ENCODE results near the gene LCOR. TPM values are rescaled to one million over a fixed set of nuclear protein-coding genes. Genes with fewer than 3 reads are reported as not detected.

LCOR gene
- total and polyA plus RNA-seq, 4 experiments from 2014 or later: 15.0 to 44.9 (median 32.6) TPM

GRCh38 chr10:96960872-96961271, 128.8 kb downstream of the LCOR start:
- Histone ChIP-seq H3K27ac (ENCODE audit: low read depth, low read length) (no peak overlapping the region), H3K27me3 (ENCODE audit: insufficient read depth, low read length) (no peaks in the 10 kb centered on the region), H3K4me3 (ENCODE audit: low read length in 2 of 2) (no peak overlapping the region), H3K9me3 (ENCODE audit: control insufficient read depth in 1 of 2, low read length in 2 of 2) (no peaks in the 10 kb centered on the region), H3K4me1 (ENCODE audit: insufficient read depth, low read length) (no peaks in the 10 kb centered on the region), H3K36me3 (ENCODE audit: insufficient read depth, low read length) (no peaks in the 10 kb centered on the region)
- Mint-ChIP-seq H3K27me3 (no peaks in the 10 kb centered on the region), H3K36me3 (peaks cover 15 to 35% of the 10 kb centered on the region in 2 donors), H3K9me3 (no peaks in the 10 kb centered on the region), H3K4me3 (no peak overlapping the region), H3K27ac (no peak overlapping the region), H3K4me1 (peaks cover 0 to 4% (median 0%) of the 10 kb centered on the region in 4 donors)
- DNase-seq: no peak
- POLR2A ChIA-PET (ENCODE audit: partially characterized antibody): no interaction called here
- intact Hi-C loops (cut with micrococcal nuclease): no loop called here
- CTCF ChIA-PET (ENCODE audit: partially characterized antibody): no interaction called here

DNA sequence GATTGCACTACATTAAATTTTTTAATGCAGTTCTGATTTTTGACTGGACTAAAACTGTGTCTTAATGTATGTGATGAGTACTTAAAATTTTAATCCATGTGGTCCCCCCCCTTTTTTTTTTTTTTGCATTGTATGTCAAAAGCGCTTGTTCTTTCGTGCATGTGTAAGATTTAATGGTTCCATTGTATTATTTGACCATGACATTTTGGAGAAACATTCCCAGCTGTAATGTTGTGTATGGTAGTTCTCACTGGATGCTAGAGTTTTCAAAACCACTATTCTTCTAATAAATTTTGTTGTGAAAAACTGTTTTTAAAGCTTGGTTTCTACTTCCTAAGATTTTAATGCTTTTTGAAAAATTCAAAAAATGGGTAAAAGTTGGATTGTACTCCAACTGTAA, 132.0 kb downstream of the LCOR start:
- Histone ChIP-seq H3K27me3 (ENCODE audit: insufficient read depth, low read length) (no peaks in the 10 kb centered on the region), H3K36me3 (ENCODE audit: insufficient read depth, low read length) (no peaks in the 10 kb centered on the region), H3K27ac (ENCODE audit: low read depth, low read length) (no peak overlapping the region), H3K4me1 (ENCODE audit: insufficient read depth, low read length) (no peaks in the 10 kb centered on the region), H3K4me3 (ENCODE audit: low read length in 2 of 2) (no peak overlapping the region), H3K9me3 (ENCODE audit: control insufficient read depth in 1 of 2, low read length in 2 of 2) (no peaks in the 10 kb centered on the region)
- peaks cover 17 to 20% of the 10 kb centered on the region in 2 donors for H3K36me3 Mint-ChIP-seq
- no peaks in the 10 kb centered on the region for H3K9me3 Mint-ChIP-seq
- H3K4me1 Mint-ChIP-seq: peaks cover 0 to 4% (median under 1%) of the 10 kb centered on the region in 4 donors
- CTCF ChIA-PET (ENCODE audit: partially characterized antibody): interaction anchor here (0.7 kb wide), 1 partner anchor 955 kb away, joined by 3 read pairs; no protein-coding TSS in a partner anchor
- no peak overlapping the region for H3K27ac Mint-ChIP-seq
- POLR2A ChIA-PET (ENCODE audit: partially characterized antibody): no interaction called here
- no peak for DNase-seq
- H3K4me3 Mint-ChIP-seq: no peak overlapping the region
- H3K27me3 Mint-ChIP-seq: no peaks in the 10 kb centered on the region
- intact Hi-C loops (cut with micrococcal nuclease): no loop called here

DNA sequence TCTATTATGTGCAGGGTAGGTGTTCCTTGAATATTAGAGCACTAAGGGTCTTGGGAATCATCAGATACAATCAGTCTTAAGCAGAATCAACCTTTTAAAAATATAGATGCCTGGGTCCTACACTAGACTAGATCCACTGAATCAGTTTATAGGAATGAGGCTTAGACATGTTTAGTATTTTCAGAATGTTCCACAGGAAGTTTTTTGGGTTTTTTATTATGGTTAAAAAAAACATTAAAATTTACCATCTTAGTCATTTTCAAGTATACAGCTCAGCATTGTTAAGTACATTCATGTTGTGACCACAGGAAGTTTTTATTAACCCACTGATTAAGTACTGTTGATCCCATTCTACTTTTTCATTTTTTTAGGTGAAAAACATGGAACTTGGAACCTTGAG, 135.7 kb downstream of the LCOR start:
- CTCF ChIA-PET (ENCODE audit: partially characterized antibody): no interaction called here
- no peaks in the 10 kb centered on the region for H3K27me3 Mint-ChIP-seq

DNA sequence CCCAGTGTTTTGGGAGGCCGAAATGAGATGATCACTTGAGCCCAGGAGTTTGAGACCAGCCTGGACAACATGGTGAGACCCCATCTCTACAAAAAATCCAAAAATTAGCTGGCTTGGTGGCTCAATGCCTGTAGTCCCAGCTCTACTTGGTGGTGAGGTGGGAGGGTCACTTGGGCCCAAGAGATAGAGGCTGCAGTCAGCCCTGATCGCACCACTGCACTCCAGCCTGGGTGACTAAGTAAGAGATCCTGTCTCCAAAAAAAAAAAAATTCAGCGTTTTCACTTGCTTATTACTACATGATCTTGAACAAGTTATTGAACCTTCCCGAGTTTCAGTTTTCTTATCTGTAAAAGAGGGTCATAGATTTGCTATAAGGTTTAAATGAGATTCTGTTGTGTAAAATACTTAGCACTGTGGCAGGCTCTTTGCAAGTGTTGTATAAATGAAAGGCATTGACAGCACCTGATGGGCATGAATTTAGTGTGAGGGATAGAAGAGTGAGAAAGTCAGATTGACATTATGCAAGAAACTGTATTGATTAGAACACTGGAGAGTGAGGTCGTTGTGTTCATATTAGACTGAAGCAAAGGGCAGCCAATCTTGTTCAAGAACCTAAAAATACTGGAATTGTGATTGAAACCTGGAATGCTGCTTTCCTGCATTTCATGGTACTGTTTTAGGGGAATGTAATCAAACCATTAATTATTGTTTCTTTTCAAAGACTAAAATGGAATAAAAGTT, 136.8 kb downstream of the LCOR start:
- H3K27me3 Mint-ChIP-seq: no peaks in the 10 kb centered on the region
- Histone ChIP-seq H3K4me3 (ENCODE audit: low read length in 2 of 2) (no peak overlapping the region), H3K9me3 (ENCODE audit: control insufficient read depth in 1 of 2, low read length in 2 of 2) (no peaks in the 10 kb centered on the region), H3K27ac (ENCODE audit: low read depth, low read length) (no peak overlapping the region), H3K4me1 (ENCODE audit: insufficient read depth, low read length) (no peaks in the 10 kb centered on the region), H3K27me3 (ENCODE audit: insufficient read depth, low read length) (no peaks in the 10 kb centered on the region), H3K36me3 (ENCODE audit: insufficient read depth, low read length) (no peaks in the 10 kb centered on the region)
- CTCF ChIA-PET (ENCODE audit: partially characterized antibody): no interaction called here
- no peak for DNase-seq
- H3K27ac Mint-ChIP-seq: no peak overlapping the region
- H3K36me3 Mint-ChIP-seq: peaks cover 5 to 12% of the 10 kb centered on the region in 2 donors
- H3K4me1 Mint-ChIP-seq: peaks cover 0 to 3% (median under 1%) of the 10 kb centered on the region in 4 donors
- POLR2A ChIA-PET (ENCODE audit: partially characterized antibody): no interaction called here
- intact Hi-C loops (cut with micrococcal nuclease): no loop called here
- H3K9me3 Mint-ChIP-seq: no peaks in the 10 kb centered on the region
- no peak overlapping the region for H3K4me3 Mint-ChIP-seq

More for the DNA sequence above, 135.7 kb downstream of the LCOR start:
- Mint-ChIP-seq H3K4me1 (peaks cover 0 to 3% (median under 1%) of the 10 kb centered on the region in 4 donors), H3K36me3 (peaks cover 8 to 13% of the 10 kb centered on the region in 2 donors), H3K4me3 (no peak overlapping the region), H3K27ac (no peak overlapping the region), H3K9me3 (no peaks in the 10 kb centered on the region)
- Histone ChIP-seq H3K4me1 (ENCODE audit: insufficient read depth, low read length) (no peaks in the 10 kb centered on the region), H3K27ac (ENCODE audit: low read depth, low read length) (no peak overlapping the region), H3K36me3 (ENCODE audit: insufficient read depth, low read length) (no peaks in the 10 kb centered on the region), H3K4me3 (ENCODE audit: low read length in 2 of 2) (no peak overlapping the region), H3K27me3 (ENCODE audit: insufficient read depth, low read length) (no peaks in the 10 kb centered on the region), H3K9me3 (ENCODE audit: control insufficient read depth in 1 of 2, low read length in 2 of 2) (no peaks in the 10 kb centered on the region)
- intact Hi-C loops (cut with micrococcal nuclease): no loop called here
- no peak for DNase-seq
- POLR2A ChIA-PET (ENCODE audit: partially characterized antibody): no interaction called here

- no peaks in the 10 kb centered on the region for H3K27me3 ChIP-seq (ENCODE audit: insufficient read depth, low read length)
- no peaks in the 10 kb centered on the region for H3K27me3 Mint-ChIP-seq
- ChIA-PET POLR2A (ENCODE audit: partially characterized antibody) (no interaction called here), CTCF (ENCODE audit: partially characterized antibody) (no interaction called here)
- peaks cover 1 to 3% of the 10 kb centered on the region in 2 donors for H3K36me3 Mint-ChIP-seq
- no peaks in the 10 kb centered on the region for H3K9me3 Mint-ChIP-seq
- peaks cover 0 to 3% (median under 1%) of the 10 kb centered on the region in 4 donors for H3K4me1 Mint-ChIP-seq
- no peak overlapping the region for H3K4me3 ChIP-seq (ENCODE audit: low read length in 2 of 2)
- intact Hi-C loops (cut with micrococcal nuclease): no loop called here
- no peaks in the 10 kb centered on the region for H3K36me3 ChIP-seq (ENCODE audit: insufficient read depth, low read length)
- no peak overlapping the region for H3K4me3 Mint-ChIP-seq
- no peak for DNase-seq
- H3K27ac Mint-ChIP-seq: no peak overlapping the region
- no peaks in the 10 kb centered on the region for H3K9me3 ChIP-seq (ENCODE audit: control insufficient read depth in 1 of 2, low read length in 2 of 2)
- H3K4me1 ChIP-seq (ENCODE audit: insufficient read depth, low read length): no peaks in the 10 kb centered on the region
- H3K27ac ChIP-seq (ENCODE audit: low read depth, low read length): no peak overlapping the region
These were observed 139.2 kb downstream of the LCOR start for GRCh38 chr10:96971324-96971723.

DNA sequence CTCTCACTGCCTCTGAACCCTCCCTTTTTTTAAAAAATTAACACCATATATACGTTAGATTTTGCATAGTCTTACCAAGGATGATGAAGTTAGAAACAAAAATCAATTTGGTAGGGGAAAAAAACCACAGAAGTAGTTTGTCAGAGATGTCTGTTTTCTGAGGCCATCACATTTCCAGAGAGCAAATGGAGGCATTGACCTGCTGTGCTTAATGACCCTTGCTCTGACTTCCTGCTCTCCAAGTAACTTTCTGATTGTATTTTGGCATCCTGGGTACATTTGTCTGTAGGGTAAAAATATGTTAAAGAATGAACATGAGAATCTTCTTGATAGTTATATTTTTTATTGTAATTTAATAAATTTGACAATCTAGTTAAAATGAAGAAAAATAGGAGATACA, 140.2 kb downstream of the LCOR start:
- CTCF ChIA-PET (ENCODE audit: partially characterized antibody): no interaction called here
- H3K4me1 ChIP-seq (ENCODE audit: insufficient read depth, low read length): no peaks in the 10 kb centered on the region
- Mint-ChIP-seq H3K4me3 (no peak overlapping the region), H3K9me3 (no peaks in the 10 kb centered on the region), H3K4me1 (peaks cover 0 to 3% (median under 1%) of the 10 kb centered on the region in 4 donors), H3K36me3 (peaks cover 1 to 3% of the 10 kb centered on the region in 2 donors), H3K27me3 (no peaks in the 10 kb centered on the region), H3K27ac (no peak overlapping the region)
- H3K27ac ChIP-seq (ENCODE audit: low read depth, low read length): no peak overlapping the region
- H3K4me3 ChIP-seq (ENCODE audit: low read length in 2 of 2): no peak overlapping the region
- no peaks in the 10 kb centered on the region for H3K36me3 ChIP-seq (ENCODE audit: insufficient read depth, low read length)
- no peaks in the 10 kb centered on the region for H3K27me3 ChIP-seq (ENCODE audit: insufficient read depth, low read length)
- intact Hi-C loops (cut with micrococcal nuclease): no loop called here
- no peaks in the 10 kb centered on the region for H3K9me3 ChIP-seq (ENCODE audit: control insufficient read depth in 1 of 2, low read length in 2 of 2)
- POLR2A ChIA-PET (ENCODE audit: partially characterized antibody): no interaction called here
- DNase-seq: no peak

DNA sequence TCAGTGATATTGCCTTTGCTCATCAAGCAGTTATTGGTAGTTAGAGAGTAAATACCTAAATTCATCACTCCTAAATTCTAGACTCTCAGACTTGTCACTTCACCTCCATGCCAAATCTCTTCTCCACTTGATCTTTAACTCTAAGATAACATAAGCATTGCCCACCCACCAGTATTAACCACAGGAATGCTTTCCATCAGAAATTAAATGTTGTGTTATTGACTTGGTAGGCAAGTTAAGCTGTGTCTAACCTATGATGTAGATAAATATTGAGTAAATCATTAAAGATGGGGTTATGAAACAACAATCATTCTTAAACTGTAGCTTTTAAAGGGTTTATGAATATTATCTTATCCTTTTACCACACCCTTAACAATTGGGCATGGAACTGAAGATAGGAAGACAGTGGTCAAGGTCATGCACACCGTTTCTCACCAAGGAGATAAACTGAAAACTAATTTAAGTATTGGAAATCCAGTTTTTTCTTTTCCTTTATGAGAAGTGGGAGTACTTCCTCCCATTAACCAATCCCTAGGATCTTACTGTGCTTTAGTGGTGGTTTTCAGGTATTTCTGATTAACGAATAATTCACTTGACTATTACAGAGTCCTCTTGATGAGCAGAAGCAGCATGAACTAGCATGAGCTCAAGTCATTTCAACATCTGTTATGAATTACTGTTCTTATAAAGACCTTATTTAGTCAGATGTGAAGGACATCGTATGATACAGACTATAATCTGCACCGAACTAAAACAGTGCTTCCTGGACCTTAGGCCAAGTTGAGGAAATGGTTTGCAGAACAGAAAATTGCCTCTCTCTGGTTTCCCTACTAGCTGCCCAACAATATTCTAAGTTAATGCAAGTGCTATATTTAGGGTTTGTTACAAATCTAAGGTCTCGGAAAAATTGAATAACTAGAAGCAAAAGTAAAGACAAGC, 142.0 kb downstream of the LCOR start:
- no peak for DNase-seq
- Mint-ChIP-seq H3K27ac (no peak overlapping the region), H3K36me3 (peaks cover 3% of the 10 kb centered on the region in 2 donors), H3K9me3 (no peaks in the 10 kb centered on the region), H3K4me1 (peaks cover 0 to 1% (median 0%) of the 10 kb centered on the region in 4 donors), H3K4me3 (no peak overlapping the region), H3K27me3 (no peaks in the 10 kb centered on the region)
- H3K36me3 ChIP-seq (ENCODE audit: insufficient read depth, low read length): no peaks in the 10 kb centered on the region
- POLR2A ChIA-PET (ENCODE audit: partially characterized antibody): no interaction called here
- H3K9me3 ChIP-seq (ENCODE audit: control insufficient read depth in 1 of 2, low read length in 2 of 2): no peaks in the 10 kb centered on the region
- H3K4me1 ChIP-seq (ENCODE audit: insufficient read depth, low read length): no peaks in the 10 kb centered on the region
- no peak overlapping the region for H3K27ac ChIP-seq (ENCODE audit: low read depth, low read length)
- no peak overlapping the region for H3K4me3 ChIP-seq (ENCODE audit: low read length in 2 of 2)
- CTCF ChIA-PET (ENCODE audit: partially characterized antibody): no interaction called here
- no peaks in the 10 kb centered on the region for H3K27me3 ChIP-seq (ENCODE audit: insufficient read depth, low read length)
- intact Hi-C loops (cut with micrococcal nuclease): no loop called here
